ENCODE results near the gene RANBP1.
A peak's percentile ranks its signal among the peaks of the same experiment; 100 is the strongest.
"Not testable (repeated sequence)": the region's sequence is repeated elsewhere in the genome, so short reads cannot be mapped to it uniquely, and the experiment has no call there.

The RANBP1 gene

GRCh38 chr22:20115691-20116375 lies at the start of gene RANBP1:
RANBP1 (plus strand) TSS chr22:20116104; CDS start chr22:20116185, 81 bp downstream.
- H3K9me3 ChIP-seq (ENCODE audit: control insufficient read depth in 5 of 5, low read length in 5 of 5) = no peaks in the 10 kb centered on the region
- H3K4me1 ChIP-seq (ENCODE audit: control insufficient read depth in 5 of 5, insufficient read depth in 5 of 5, low read length in 5 of 5) = peaks cover 2 to 42% (median 38%) of the 10 kb centered on the region in 5 donors
- peak within 1 kb of the TSS; percentile 59 to 92 (median 87) for H3K4me3 ChIP-seq (ENCODE audit: low read depth in 1 of 5, low read length in 5 of 5)
- no peaks in the 10 kb centered on the region for H3K27me3 ChIP-seq (ENCODE audit: control insufficient read depth in 5 of 5, insufficient read depth in 4 of 5, low read length in 5 of 5)
- peak within 1 kb of the TSS; percentile 56 to 94 (median 90) for H3K9ac ChIP-seq (ENCODE audit: low read length in 5 of 5)
- H3K27ac ChIP-seq (ENCODE audit: low read depth, low read length) = peak within 1 kb of the TSS; percentile 78
- H3K36me3 ChIP-seq (ENCODE audit: control insufficient read depth in 5 of 5, insufficient read depth in 5 of 5, low read length in 5 of 5) = peaks cover 0 to 66% (median 58%) of the 10 kb centered on the region in 5 donors

GRCh38 chr22:20066617-20067383 lies 49.1 kb upstream of the RANBP1 start:
- H3K27me3 ChIP-seq (ENCODE audit: control insufficient read depth in 5 of 5, insufficient read depth in 4 of 5, low read length in 5 of 5) = no peaks in the 10 kb centered on the region
- H3K27ac ChIP-seq (ENCODE audit: low read depth, low read length) = no peak overlapping the region
- H3K9ac ChIP-seq (ENCODE audit: low read length in 5 of 5) = no peak overlapping the region
- no peaks in the 10 kb centered on the region for H3K9me3 ChIP-seq (ENCODE audit: control insufficient read depth in 5 of 5, low read length in 5 of 5)
- H3K4me3 ChIP-seq (ENCODE audit: low read depth in 1 of 5, low read length in 5 of 5) = no peak overlapping the region
- H3K4me1 ChIP-seq (ENCODE audit: control insufficient read depth in 5 of 5, insufficient read depth in 5 of 5, low read length in 5 of 5) = peaks cover 0 to 3% (median 0%) of the 10 kb centered on the region in 5 donors
- peaks cover 0 to 42% (median 33%) of the 10 kb centered on the region in 5 donors for H3K36me3 ChIP-seq (ENCODE audit: control insufficient read depth in 5 of 5, insufficient read depth in 5 of 5, low read length in 5 of 5)

- not testable (repeated sequence) for H3K4me1 ChIP-seq (ENCODE audit: control insufficient read depth in 5 of 5, insufficient read depth in 5 of 5, low read length in 5 of 5)
These were observed 48.6 kb upstream of the RANBP1 start for GRCh38 chr22:20067384-20067682.

GRCh38 chr22:20068640-20069039 lies 47.3 kb upstream of the RANBP1 start:
- H3K4me3 ChIP-seq (ENCODE audit: low read depth in 1 of 5, low read length in 5 of 5) = no peak overlapping the region
- H3K27ac ChIP-seq (ENCODE audit: low read depth, low read length) = no peak overlapping the region
- H3K9me3 ChIP-seq (ENCODE audit: control insufficient read depth in 5 of 5, low read length in 5 of 5) = no peaks in the 10 kb centered on the region
- peaks cover 0 to 24% (median 19%) of the 10 kb centered on the region in 5 donors for H3K36me3 ChIP-seq (ENCODE audit: control insufficient read depth in 5 of 5, insufficient read depth in 5 of 5, low read length in 5 of 5)
- no peaks in the 10 kb centered on the region for H3K4me1 ChIP-seq (ENCODE audit: control insufficient read depth in 5 of 5, insufficient read depth in 5 of 5, low read length in 5 of 5)
- no peak overlapping the region for H3K9ac ChIP-seq (ENCODE audit: low read length in 5 of 5)
- H3K27me3 ChIP-seq (ENCODE audit: control insufficient read depth in 5 of 5, insufficient read depth in 4 of 5, low read length in 5 of 5) = no peaks in the 10 kb centered on the region

More at GRCh38 chr22:20067384-20067682, 48.6 kb upstream of the RANBP1 start:
- H3K9me3 ChIP-seq (ENCODE audit: control insufficient read depth in 5 of 5, low read length in 5 of 5); H3K27me3 ChIP-seq (ENCODE audit: control insufficient read depth in 5 of 5, insufficient read depth in 4 of 5, low read length in 5 of 5); H3K4me3 ChIP-seq (ENCODE audit: low read depth in 1 of 5, low read length in 5 of 5); H3K9ac ChIP-seq (ENCODE audit: low read length in 5 of 5); H3K27ac ChIP-seq (ENCODE audit: low read depth, low read length): not testable (repeated sequence)
- H3K36me3 ChIP-seq (ENCODE audit: control insufficient read depth in 5 of 5, insufficient read depth in 5 of 5, low read length in 5 of 5) = peaks cover 0 to 37% (median 29%) of the 10 kb centered on the region in 5 donors

- no peak overlapping the region for H3K4me3 ChIP-seq (ENCODE audit: low read depth in 1 of 5, low read length in 5 of 5)
- no peak overlapping the region for H3K9ac ChIP-seq (ENCODE audit: low read length in 5 of 5)
- H3K36me3 ChIP-seq (ENCODE audit: control insufficient read depth in 5 of 5, insufficient read depth in 5 of 5, low read length in 5 of 5) = peaks cover 0 to 16% (median 10%) of the 10 kb centered on the region in 5 donors
- H3K9me3 ChIP-seq (ENCODE audit: control insufficient read depth in 5 of 5, low read length in 5 of 5) = no peaks in the 10 kb centered on the region
- H3K27ac ChIP-seq (ENCODE audit: low read depth, low read length) = no peak overlapping the region
- H3K4me1 ChIP-seq (ENCODE audit: control insufficient read depth in 5 of 5, insufficient read depth in 5 of 5, low read length in 5 of 5) = no peaks in the 10 kb centered on the region
- no peaks in the 10 kb centered on the region for H3K27me3 ChIP-seq (ENCODE audit: control insufficient read depth in 5 of 5, insufficient read depth in 4 of 5, low read length in 5 of 5)
These were observed 46.4 kb upstream of the RANBP1 start for GRCh38 chr22:20069331-20070042.

GRCh38 chr22:20071524-20071972 lies 44.4 kb upstream of the RANBP1 start:
- no peak overlapping the region for H3K27ac ChIP-seq (ENCODE audit: low read depth, low read length)
- no peak overlapping the region for H3K9ac ChIP-seq (ENCODE audit: low read length in 5 of 5)
- H3K27me3 ChIP-seq (ENCODE audit: control insufficient read depth in 5 of 5, insufficient read depth in 4 of 5, low read length in 5 of 5) = no peaks in the 10 kb centered on the region
- H3K4me3 ChIP-seq (ENCODE audit: low read depth in 1 of 5, low read length in 5 of 5) = no peak overlapping the region
- no peaks in the 10 kb centered on the region for H3K36me3 ChIP-seq (ENCODE audit: control insufficient read depth in 5 of 5, insufficient read depth in 5 of 5, low read length in 5 of 5)
- H3K4me1 ChIP-seq (ENCODE audit: control insufficient read depth in 5 of 5, insufficient read depth in 5 of 5, low read length in 5 of 5) = no peaks in the 10 kb centered on the region
- no peaks in the 10 kb centered on the region for H3K9me3 ChIP-seq (ENCODE audit: control insufficient read depth in 5 of 5, low read length in 5 of 5)

GRCh38 chr22:20076627-20077172 lies 39.2 kb upstream of the RANBP1 start:
- H3K27me3 ChIP-seq (ENCODE audit: control insufficient read depth in 5 of 5, insufficient read depth in 4 of 5, low read length in 5 of 5) = no peaks in the 10 kb centered on the region
- H3K9me3 ChIP-seq (ENCODE audit: control insufficient read depth in 5 of 5, low read length in 5 of 5) = no peaks in the 10 kb centered on the region
- H3K27ac ChIP-seq (ENCODE audit: low read depth, low read length) = no peak overlapping the region
- no peak overlapping the region for H3K4me3 ChIP-seq (ENCODE audit: low read depth in 1 of 5, low read length in 5 of 5)
- H3K36me3 ChIP-seq (ENCODE audit: control insufficient read depth in 5 of 5, insufficient read depth in 5 of 5, low read length in 5 of 5) = no peaks in the 10 kb centered on the region
- H3K9ac ChIP-seq (ENCODE audit: low read length in 5 of 5) = no peak overlapping the region
- H3K4me1 ChIP-seq (ENCODE audit: control insufficient read depth in 5 of 5, insufficient read depth in 5 of 5, low read length in 5 of 5) = peaks cover 7 to 20% (median 13%) of the 10 kb centered on the region in 5 donors

GRCh38 chr22:20079745-20080444 lies 36.0 kb upstream of the RANBP1 start, which contains the start of gene DGCR8:
DGCR8 (plus strand) TSS chr22:20080241; CDS start chr22:20085964, 5,723 bp downstream.
- Histone ChIP-seq H3K9ac (ENCODE audit: low read length in 5 of 5) (peak within 1 kb of the TSS in 4 of 5 donors; percentile 83 to 97 (median 86)), H3K36me3 (ENCODE audit: control insufficient read depth in 5 of 5, insufficient read depth in 5 of 5, low read length in 5 of 5) (no peaks in the 10 kb centered on the region), H3K4me3 (ENCODE audit: low read depth in 1 of 5, low read length in 5 of 5) (peak within 1 kb of the TSS; percentile 71 to 89 (median 80)), H3K27me3 (ENCODE audit: control insufficient read depth in 5 of 5, insufficient read depth in 4 of 5, low read length in 5 of 5) (no peaks in the 10 kb centered on the region), H3K27ac (ENCODE audit: low read depth, low read length) (peak within 1 kb of the TSS; percentile 70), H3K4me1 (ENCODE audit: control insufficient read depth in 5 of 5, insufficient read depth in 5 of 5, low read length in 5 of 5) (peaks cover 13 to 51% (median 38%) of the 10 kb centered on the region in 5 donors), H3K9me3 (ENCODE audit: control insufficient read depth in 5 of 5, low read length in 5 of 5) (no peaks in the 10 kb centered on the region)

GRCh38 chr22:20080445-20080775 lies 35.5 kb upstream of the RANBP1 start:
- Histone ChIP-seq H3K36me3 (ENCODE audit: control insufficient read depth in 5 of 5, insufficient read depth in 5 of 5, low read length in 5 of 5) (no peaks in the 10 kb centered on the region), H3K4me1 (ENCODE audit: control insufficient read depth in 5 of 5, insufficient read depth in 5 of 5, low read length in 5 of 5) (peaks cover 13 to 53% (median 41%) of the 10 kb centered on the region in 5 donors), H3K4me3 (ENCODE audit: low read depth in 1 of 5, low read length in 5 of 5) (peak overlapping the region; percentile 63 to 89 (median 73)), H3K27me3 (ENCODE audit: control insufficient read depth in 5 of 5, insufficient read depth in 4 of 5, low read length in 5 of 5) (no peaks in the 10 kb centered on the region), H3K9me3 (ENCODE audit: control insufficient read depth in 5 of 5, low read length in 5 of 5) (no peaks in the 10 kb centered on the region), H3K9ac (ENCODE audit: low read length in 5 of 5) (peak overlapping the region in 4 of 5 donors; percentile 83 to 97 (median 86)), H3K27ac (ENCODE audit: low read depth, low read length) (peak overlapping the region; percentile 53)
